Mucosa of descending colon (tissue), 3 donors: ENCODE measurements around the gene SERBP1. TPM values are rescaled to one million over a fixed set of nuclear protein-coding genes. Genes with fewer than 3 reads are reported as not detected.

Experiments used
- ATAC-seq: fragments of 200-7000 bp; cut with Tn5 transposase; one replicate; pipeline ENCODE4 v1.9.1; 2020; ENCODE audit warnings: mild to moderate bottlenecking, moderate library complexity
- DNase-seq, 3 donors: peaks; one replicate each; pipeline ENCODE4 v3.0.0-alpha.2; 2020
- H3K36me3 ChIP-seq: fragments of 200-600 bp; one replicate; pipeline ENCODE4 v1.8.0; 2021; ENCODE audit warnings: low read depth, mild to moderate bottlenecking
- H3K4me1 ChIP-seq: fragments of 200-600 bp; one replicate; pipeline ENCODE4 v1.8.0; 2021; ENCODE audit warnings: low read depth, mild to moderate bottlenecking
- H3K4me3 ChIP-seq: fragments of 200-600 bp; one replicate; pipeline ENCODE4 v1.8.0; 2021; ENCODE audit warnings: mild to moderate bottlenecking
- H3K9me3 ChIP-seq: fragments of 200-600 bp; one replicate; pipeline ENCODE4 v1.8.0; 2021; ENCODE audit warnings: mild to moderate bottlenecking
- intact Hi-C, 2 donors: fragments of 100-400 bp; cut with DNase I in 1 of 2; cut with micrococcal nuclease in 1 of 2; formaldehyde crosslinking; loops; one replicate each; pipeline versions ENCODE4 v1.11.0 to v1.11.1; 2022; cut with DNase I, micrococcal nuclease
- total RNA-seq, 3 donors: library from RNA; stranded (reverse); fragmentation: NEBNext Ultra II Directional in 2 of 3; extraction: Animal tissue kit (Norgen Biotek cat#: 25700) in 2 of 3; gene quantifications; one replicate each; pipeline versions ENCODE4 v1.2.1 to v1.2.4, GENCODE V29; 2021 to 2023
- TF ChIP-seq, protein P1 (sequence below): fragments of 200-600 bp; IDR thresholded peaks from one replicate; pipeline ENCODE4 v1.8.0; 2022; ENCODE audit warnings: antibody characterized with exemption, mild to moderate bottlenecking
- donor health status: DM: no; HTN: no; CAD: no; lungs with moderate emphysema.
- donor health status: DM: no; HTN: no; CAD: no.
- donor health status: DM: no; HTN: yes; CAD: no.

SERBP1 gene
- total RNA-seq, 3 donors from 2014 or later: 134 to 160 (median 155) TPM

DNA sequence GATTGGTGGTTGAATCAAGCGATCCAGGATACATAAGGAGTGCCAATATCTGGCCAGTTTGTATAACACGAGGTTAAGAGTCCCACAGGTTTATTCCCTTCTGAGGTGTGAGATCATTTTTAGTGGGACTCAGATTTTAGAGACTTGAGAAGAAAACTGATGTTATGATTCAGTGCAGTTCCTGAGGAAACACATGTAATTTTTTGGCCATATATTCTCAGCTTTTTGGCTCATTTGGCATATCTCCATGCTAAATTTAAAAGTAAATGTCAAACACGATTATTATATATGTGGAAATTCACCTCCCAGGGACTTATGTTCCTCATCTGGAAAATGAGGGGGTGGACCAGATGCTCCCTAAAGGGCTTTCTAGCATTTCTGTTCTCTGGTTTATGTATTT, 39.2 kb upstream of the SERBP1 start:
- no peaks in the 10 kb centered on the region for H3K9me3 ChIP-seq
- H3K36me3 ChIP-seq: no peaks in the 10 kb centered on the region
- no peaks in the 10 kb centered on the region for H3K4me1 ChIP-seq
- H3K4me3 ChIP-seq: no peak overlapping the region
- intact Hi-C loops: no loop called here
- ATAC-seq: no peak
- DNase-seq: no peak
- TF ChIP-seq, protein P1, sequence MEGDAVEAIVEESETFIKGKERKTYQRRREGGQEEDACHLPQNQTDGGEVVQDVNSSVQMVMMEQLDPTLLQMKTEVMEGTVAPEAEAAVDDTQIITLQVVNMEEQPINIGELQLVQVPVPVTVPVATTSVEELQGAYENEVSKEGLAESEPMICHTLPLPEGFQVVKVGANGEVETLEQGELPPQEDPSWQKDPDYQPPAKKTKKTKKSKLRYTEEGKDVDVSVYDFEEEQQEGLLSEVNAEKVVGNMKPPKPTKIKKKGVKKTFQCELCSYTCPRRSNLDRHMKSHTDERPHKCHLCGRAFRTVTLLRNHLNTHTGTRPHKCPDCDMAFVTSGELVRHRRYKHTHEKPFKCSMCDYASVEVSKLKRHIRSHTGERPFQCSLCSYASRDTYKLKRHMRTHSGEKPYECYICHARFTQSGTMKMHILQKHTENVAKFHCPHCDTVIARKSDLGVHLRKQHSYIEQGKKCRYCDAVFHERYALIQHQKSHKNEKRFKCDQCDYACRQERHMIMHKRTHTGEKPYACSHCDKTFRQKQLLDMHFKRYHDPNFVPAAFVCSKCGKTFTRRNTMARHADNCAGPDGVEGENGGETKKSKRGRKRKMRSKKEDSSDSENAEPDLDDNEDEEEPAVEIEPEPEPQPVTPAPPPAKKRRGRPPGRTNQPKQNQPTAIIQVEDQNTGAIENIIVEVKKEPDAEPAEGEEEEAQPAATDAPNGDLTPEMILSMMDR: no peak

DNA sequence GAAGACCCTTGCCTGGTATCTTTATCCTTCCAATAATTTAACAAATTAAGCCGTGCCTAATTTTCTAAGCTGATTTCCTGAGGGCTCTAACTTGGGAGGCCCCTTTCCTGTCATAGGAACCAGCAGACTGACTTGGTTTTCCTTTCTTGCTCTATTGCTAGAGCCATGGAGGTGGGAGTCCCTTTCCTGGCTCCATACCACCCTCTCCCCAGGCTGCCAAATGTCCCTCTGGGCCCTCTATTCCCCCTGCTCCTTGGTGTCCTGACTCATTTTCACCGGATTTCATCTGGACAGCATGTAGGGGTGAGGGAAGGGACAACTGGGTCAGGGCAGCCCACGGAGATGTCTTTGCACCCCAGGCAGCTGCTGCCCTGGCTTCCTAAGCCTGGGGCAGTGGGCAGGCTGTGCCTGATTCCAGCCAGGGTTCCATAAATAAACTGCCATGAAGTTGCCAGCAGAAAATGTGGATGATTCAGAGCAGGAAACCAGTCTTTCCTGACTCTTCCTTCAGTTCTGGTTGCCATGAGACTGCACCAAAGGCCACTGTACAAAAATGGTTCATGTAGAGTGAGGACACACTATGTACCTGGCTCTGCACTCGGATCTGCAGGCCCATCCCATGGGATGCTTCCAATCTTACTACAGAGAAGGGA, 38.0 kb upstream of the SERBP1 start:
- H3K4me1 ChIP-seq: no peaks in the 10 kb centered on the region
- H3K4me3 ChIP-seq: no peak overlapping the region
- intact Hi-C loops: no loop called here
- DNase-seq: no peak
- H3K9me3 ChIP-seq: no peaks in the 10 kb centered on the region
- no peak for ATAC-seq
- TF ChIP-seq, protein P1: no peak
- H3K36me3 ChIP-seq: no peaks in the 10 kb centered on the region

DNA sequence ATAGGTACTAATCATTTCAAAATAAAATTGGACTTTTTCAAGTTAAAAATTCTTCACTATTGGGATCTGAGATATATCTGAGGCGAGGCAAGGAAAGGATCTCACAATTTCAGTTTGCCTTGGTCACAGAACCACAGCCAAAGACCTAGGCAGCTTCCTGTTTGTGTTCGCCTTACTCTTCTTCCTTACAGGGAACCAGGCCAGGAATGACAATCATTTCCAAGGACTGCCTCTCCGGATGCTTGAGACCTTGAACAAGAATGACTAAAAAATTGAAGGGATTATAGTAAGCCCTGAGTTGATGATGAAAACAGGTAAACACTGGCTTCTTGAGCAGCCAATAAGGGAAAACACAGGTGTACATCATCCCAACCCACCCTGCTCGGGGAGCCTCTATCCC, 35.2 kb upstream of the SERBP1 start:
- no peak overlapping the region for H3K4me3 ChIP-seq
- no peak for ATAC-seq
- no peaks in the 10 kb centered on the region for H3K36me3 ChIP-seq
- no peaks in the 10 kb centered on the region for H3K9me3 ChIP-seq
- no peak for DNase-seq
- TF ChIP-seq, protein P1: no peak
- intact Hi-C loops: no loop called here
- H3K4me1 ChIP-seq: no peaks in the 10 kb centered on the region

DNA sequence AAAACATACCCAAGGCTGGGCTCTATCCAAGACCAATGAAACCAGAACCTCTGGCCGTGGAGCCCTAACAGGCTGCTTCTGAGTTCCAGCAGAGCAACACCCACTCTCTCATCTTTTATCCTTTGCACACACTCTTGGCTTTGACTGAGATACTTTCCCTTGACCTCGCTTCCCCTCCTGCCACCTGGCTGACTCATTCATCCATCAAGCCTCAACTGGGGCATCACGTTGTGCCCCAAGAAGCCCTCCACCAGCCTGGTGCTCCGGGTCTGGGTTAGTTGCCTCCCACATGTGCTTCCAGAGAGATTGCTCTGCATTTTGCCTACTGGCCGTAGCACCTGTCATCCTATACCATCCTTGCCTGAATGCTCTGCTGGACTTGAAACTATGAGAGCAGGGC, 34.5 kb upstream of the SERBP1 start:
- intact Hi-C loops: no loop called here
- Histone ChIP-seq H3K4me1 (no peaks in the 10 kb centered on the region), H3K36me3 (no peaks in the 10 kb centered on the region), H3K9me3 (no peaks in the 10 kb centered on the region), H3K4me3 (no peak overlapping the region)
- DNase-seq: no peak
- ATAC-seq: no peak
- TF ChIP-seq, protein P1: no peak

DNA sequence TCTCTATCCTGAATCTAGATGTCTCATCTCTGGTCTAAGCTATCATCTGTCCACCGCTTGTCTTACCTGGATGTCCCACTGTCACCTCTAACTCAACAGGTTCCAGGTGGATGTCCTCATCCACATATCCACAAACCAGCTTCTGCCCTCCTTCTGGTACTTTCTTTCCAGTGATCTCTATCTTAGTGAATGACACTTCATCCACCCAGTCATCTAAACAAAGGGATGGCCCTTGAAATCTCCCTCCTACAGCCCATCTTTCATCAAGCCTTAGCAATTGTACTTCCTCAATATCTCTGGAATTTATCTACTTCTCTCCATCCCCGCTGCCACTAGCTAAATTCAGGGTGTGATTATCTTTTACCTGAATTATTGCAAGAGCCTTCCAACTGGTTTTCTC, 33.9 kb upstream of the SERBP1 start:
- ATAC-seq (no peak), DNase-seq (no peak)
- Histone ChIP-seq H3K4me3 (no peak overlapping the region), H3K4me1 (no peaks in the 10 kb centered on the region), H3K9me3 (no peaks in the 10 kb centered on the region), H3K36me3 (no peaks in the 10 kb centered on the region)
- intact Hi-C loops: no loop called here
- TF ChIP-seq, protein P1: no peak
